Measurements from ENCODE around the gene MLXIP. TPM values are rescaled to one million over a fixed set of nuclear protein-coding genes. Genes with fewer than 3 reads are reported as not detected.

The MLXIP gene
- total and polyA plus RNA-seq, 9 of the 15 experiments (the other 6 are each of a cell fraction or from before 2014, with no cell fraction given) = 2.2 to 66.3 (median 18.1) TPM

GRCh38 chr12:122159882-122160281 is 81.3 kb downstream of the MLXIP start:
- no peak overlapping the region for H3K27ac ChIP-seq (ENCODE audit: extremely low read depth, low read depth, low read length)
- H3K4me3 ChIP-seq = no peak overlapping the region
- in situ Hi-C loops (cut with MboI) (no loop called here), intact Hi-C loops (cut with micrococcal nuclease) (loop anchor here (5.0 kb wide), 1 partner anchor 32 kb away; no protein-coding TSS in a partner anchor)
- no peaks in the 10 kb centered on the region for H3K9me3 ChIP-seq (replicated peaks; ENCODE audit: control insufficient read depth, insufficient read depth, low read depth, low read length)
- no peaks in the 10 kb centered on the region for H3K79me2 ChIP-seq (ENCODE audit: control insufficient read depth, insufficient read depth, low read length)
- BruUV-seq (replicated peaks) = no TSS peak
- 7% methylated on average over 4 of the region's 4 CpGs for WGBS (ENCODE audit: insufficient coverage, low coverage, missing lambda C conversion rate)
- POLR2A ChIA-PET = interaction anchor here (0.6 to 1.0 kb wide), 2 partner anchors 8 to 21 kb away, joined by 3 read pairs; no protein-coding TSS in a partner anchor
- no peaks in the 10 kb centered on the region for H4K20me1 ChIP-seq (replicated peaks; ENCODE audit: control insufficient read depth, insufficient read depth, low read length)
- peak in 2 of 4 experiments; percentile 58 to 67 for DNase-seq (ENCODE audit: extremely low read depth in 1 of 4, low spot score in 3 of 4)
- CTCF ChIA-PET (ENCODE audit: low intra/inter-chr PET ratio) = interaction anchor here (0.6 to 1.4 kb wide), 2 partner anchors 107 to 655 kb away, joined by 3 to 4 read pairs; no protein-coding TSS in a partner anchor
- peaks cover 8 to 10% of the 10 kb centered on the region in 2 experiments; a peak in 4 of 5 replicates for H3K4me1 ChIP-seq (replicated peaks in 1 of 2; ENCODE audit: control insufficient read depth in 2 of 2, insufficient read depth in 2 of 2, low read length in 2 of 2)
- ATAC-seq = peak; percentile 85
- peak overlapping the region; percentile 53; the same call in 1 of the 2 replicates for H2AFZ ChIP-seq (ENCODE audit: low read depth, low read length)
- H3K9me1 ChIP-seq (ENCODE audit: control insufficient read depth, insufficient read depth, low read length) = no peaks in the 10 kb centered on the region
- FAIRE-seq = peak; percentile 32
- 0 out of 2 replicates have a peak overlapping the region, but pooled peaks have one; percentile 17 for H3K4me2 ChIP-seq (ENCODE audit: insufficient read depth, low read length)
- no peaks in the 10 kb centered on the region for H3K36me3 ChIP-seq (ENCODE audit: control insufficient read depth, insufficient read depth, low read length)
- H3K27me3 ChIP-seq (ENCODE audit: control insufficient read depth in 2 of 2, insufficient read depth in 2 of 2, low read length in 2 of 2) = peaks cover 2 to 5% of the 10 kb centered on the region in 2 experiments; a peak in 2 of 5 replicates
- H3K9ac ChIP-seq (ENCODE audit: insufficient read depth in 1 of 2, low read depth in 2 of 2, low read length in 2 of 2) = no peak overlapping the region
- TF ChIP-seq CXXC5 (CRISPR knock-in tag; IDR thresholded peaks at IDR 0.05) (peak; percentile 40; the same call in 1 of the 2 replicates), RBM25 (IDR thresholded peaks at IDR 0.05; ENCODE audit: low read depth, low read length, severe bottlenecking) (no peak), LEF1 (IDR thresholded peaks at IDR 0.05) (no peak), HMG20A (CRISPR knock-in tag; conservative IDR thresholded peaks at IDR 0.05) (no peak), L3MBTL2 (IDR thresholded peaks at IDR 0.05) (peak; percentile 14; the same call in 1 of the 2 replicates), NBN (IDR thresholded peaks at IDR 0.05; ENCODE audit: low read depth) (no peak), MLX (CRISPR knock-in tag; conservative IDR thresholded peaks at IDR 0.05) (no peak), ATF4 (CRISPR knock-in tag; IDR thresholded peaks at IDR 0.05) (no peak), RAD21 (CRISPR knock-in tag; conservative IDR thresholded peaks at IDR 0.05 in 1 of 2, IDR thresholded peaks at IDR 0.05 in 1 of 2) (peak; percentile 16 to 67; a peak in 3 of 4 replicates), JUN (IDR thresholded peaks at IDR 0.05; ENCODE audit: borderline replicate concordance, low read depth, low read length) (no peak), JUN (CRISPR knock-in tag; IDR thresholded peaks at IDR 0.05; ENCODE audit: borderline replicate concordance) (no peak), TAF15 (IDR thresholded peaks at IDR 0.05; ENCODE audit: low read depth, low read length) (no peak), FOXA1 (IDR thresholded peaks at IDR 0.05; ENCODE audit: borderline replicate concordance) (no peak), DNMT1 (IDR thresholded peaks at IDR 0.05) (no peak), CTCF (IDR thresholded peaks at IDR 0.05 in 2 of 3, conservative IDR thresholded peaks at IDR 0.05 in 1 of 3; ENCODE audit: insufficient read depth in 2 of 3, low read depth in 1 of 3, low read length in 3 of 3) (peak; percentile 31 to 57 (median 40); a peak in 5 of 6 replicates), RCOR1 (IDR thresholded peaks at IDR 0.05; ENCODE audit: borderline replicate concordance in 1 of 2, low read depth in 2 of 2, low read length in 2 of 2) (peak in 1 of 2 experiments; percentile 24; a peak in 1 of 4 replicates), DEAF1 (CRISPR knock-in tag; IDR thresholded peaks at IDR 0.05) (0 out of 2 replicates have a peak, but pooled peaks have one; percentile 6)

Data from K562 (cell line).